ENCODE data around the gene ST3GAL4.

Gene ST3GAL4

DNA sequence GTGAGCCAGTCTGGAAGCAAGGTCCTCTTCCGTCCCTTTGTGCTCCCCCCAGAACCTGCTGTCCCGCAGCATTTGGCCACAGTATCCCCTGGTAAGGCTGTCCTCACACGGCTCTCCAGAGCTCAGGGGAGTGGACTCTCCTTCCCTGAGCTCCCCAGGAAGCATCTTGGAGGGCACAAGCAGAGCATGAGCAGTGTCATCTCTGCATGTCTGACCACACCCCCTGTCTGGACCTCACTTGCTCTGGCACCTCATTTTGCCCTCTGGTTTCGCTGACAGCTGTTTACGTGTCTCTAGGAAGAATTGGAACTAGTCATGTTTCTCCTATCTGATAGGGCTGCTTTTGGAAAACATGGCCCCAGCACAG lies 36.1 kb upstream of the ST3GAL4 start:
- in situ Hi-C loops (cut with MboI; ENCODE audit: low pct_unique_long_range_greater_than_20kb, low sequenced_read_pairs, unreplicated experiment), result no loop called here
- DNase-seq (ENCODE audit: low spot score), result no peak
- TF ChIP-seq, protein P1, sequence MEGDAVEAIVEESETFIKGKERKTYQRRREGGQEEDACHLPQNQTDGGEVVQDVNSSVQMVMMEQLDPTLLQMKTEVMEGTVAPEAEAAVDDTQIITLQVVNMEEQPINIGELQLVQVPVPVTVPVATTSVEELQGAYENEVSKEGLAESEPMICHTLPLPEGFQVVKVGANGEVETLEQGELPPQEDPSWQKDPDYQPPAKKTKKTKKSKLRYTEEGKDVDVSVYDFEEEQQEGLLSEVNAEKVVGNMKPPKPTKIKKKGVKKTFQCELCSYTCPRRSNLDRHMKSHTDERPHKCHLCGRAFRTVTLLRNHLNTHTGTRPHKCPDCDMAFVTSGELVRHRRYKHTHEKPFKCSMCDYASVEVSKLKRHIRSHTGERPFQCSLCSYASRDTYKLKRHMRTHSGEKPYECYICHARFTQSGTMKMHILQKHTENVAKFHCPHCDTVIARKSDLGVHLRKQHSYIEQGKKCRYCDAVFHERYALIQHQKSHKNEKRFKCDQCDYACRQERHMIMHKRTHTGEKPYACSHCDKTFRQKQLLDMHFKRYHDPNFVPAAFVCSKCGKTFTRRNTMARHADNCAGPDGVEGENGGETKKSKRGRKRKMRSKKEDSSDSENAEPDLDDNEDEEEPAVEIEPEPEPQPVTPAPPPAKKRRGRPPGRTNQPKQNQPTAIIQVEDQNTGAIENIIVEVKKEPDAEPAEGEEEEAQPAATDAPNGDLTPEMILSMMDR (IDR thresholded peaks at IDR 0.05; ENCODE audit: extremely low read depth, insufficient read depth, missing control alignments), result no peak

DNA sequence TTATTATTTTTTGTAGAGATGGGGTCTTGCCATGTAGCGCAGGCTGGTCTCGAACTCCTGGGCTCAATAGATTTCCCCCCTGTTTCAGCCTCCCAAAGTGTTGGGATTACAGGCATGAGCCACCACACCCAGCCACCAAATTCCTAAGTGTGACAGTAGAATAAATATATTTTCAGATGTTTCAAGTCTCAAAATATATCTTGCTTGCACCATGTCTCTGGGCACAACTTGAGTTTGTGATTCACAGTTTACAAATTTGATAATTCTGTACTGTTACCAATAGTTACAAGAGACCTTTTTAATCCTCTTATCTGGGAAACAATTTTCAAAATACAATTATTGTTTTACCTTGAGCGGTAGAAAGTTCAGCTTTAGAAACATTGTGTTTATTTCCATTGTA lies 32.5 kb upstream of the ST3GAL4 start:
- no peak for DNase-seq (ENCODE audit: low spot score)
- TF ChIP-seq, protein P1 (IDR thresholded peaks at IDR 0.05; ENCODE audit: extremely low read depth, insufficient read depth, missing control alignments), result no peak
- in situ Hi-C loops (cut with MboI; ENCODE audit: low pct_unique_long_range_greater_than_20kb, low sequenced_read_pairs, unreplicated experiment), result no loop called here

DNA sequence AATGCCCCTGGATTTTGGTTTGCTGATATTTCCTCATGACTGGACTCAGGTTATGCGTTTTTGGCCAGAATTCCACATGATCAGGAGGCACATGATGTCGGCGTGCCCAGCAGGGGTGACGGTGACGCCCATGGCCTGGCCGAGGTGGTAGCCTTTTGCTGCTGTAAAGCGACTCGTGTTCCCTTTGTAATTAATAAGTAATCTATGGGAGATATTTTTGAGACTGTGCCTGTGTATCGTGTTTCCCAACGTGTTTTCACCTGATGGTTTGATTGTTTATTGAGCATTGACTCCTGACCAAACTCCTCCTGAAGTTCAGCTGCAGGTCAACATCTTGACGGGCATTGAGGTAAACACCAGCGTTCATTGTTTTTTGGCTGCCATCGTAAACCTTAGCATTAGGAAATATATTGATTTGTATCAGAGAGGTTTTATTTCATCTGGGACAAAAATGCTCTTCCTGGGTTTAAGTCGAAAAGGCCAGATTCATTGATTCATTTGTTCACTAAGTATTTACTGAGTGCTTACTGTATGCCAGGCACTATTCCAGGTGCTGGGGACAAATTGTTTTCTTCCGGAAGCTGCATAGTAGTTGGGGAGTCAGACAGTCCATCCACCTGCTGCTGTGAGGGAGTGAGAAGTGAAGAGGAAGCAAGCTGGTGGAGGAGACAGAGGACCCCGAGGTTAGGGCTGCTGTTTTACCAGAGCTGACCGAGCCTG lies 28.0 kb upstream of the ST3GAL4 start:
- in situ Hi-C loops (cut with MboI; ENCODE audit: low pct_unique_long_range_greater_than_20kb, low sequenced_read_pairs, unreplicated experiment), result no loop called here
- TF ChIP-seq, protein P1 (IDR thresholded peaks at IDR 0.05; ENCODE audit: extremely low read depth, insufficient read depth, missing control alignments), result no peak
- DNase-seq (ENCODE audit: low spot score), result no peak

DNA sequence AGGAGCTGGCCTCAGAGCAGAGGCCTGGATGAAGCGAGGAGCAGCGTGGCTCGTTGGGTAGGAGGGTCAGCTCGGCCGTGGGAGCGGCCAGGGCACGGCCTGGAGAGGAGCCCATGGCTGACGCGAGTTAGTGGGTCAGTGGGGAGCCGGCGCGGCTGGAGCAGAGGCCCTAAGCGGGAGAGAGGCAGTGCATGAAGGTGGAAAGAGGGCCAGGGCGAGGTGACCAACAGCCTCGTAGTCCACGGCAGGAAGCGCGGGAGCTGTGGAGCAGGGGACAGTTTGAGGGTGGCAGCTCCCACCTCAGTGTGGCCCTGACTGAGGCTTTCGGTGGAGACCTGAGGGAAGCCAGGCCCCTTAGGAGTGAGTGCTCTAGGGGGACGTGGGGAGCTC lies 27.5 kb upstream of the ST3GAL4 start:
- DNase-seq (ENCODE audit: low spot score), result no peak
- TF ChIP-seq, protein P1 (IDR thresholded peaks at IDR 0.05; ENCODE audit: extremely low read depth, insufficient read depth, missing control alignments), result no peak
- in situ Hi-C loops (cut with MboI; ENCODE audit: low pct_unique_long_range_greater_than_20kb, low sequenced_read_pairs, unreplicated experiment), result no loop called here

DNA sequence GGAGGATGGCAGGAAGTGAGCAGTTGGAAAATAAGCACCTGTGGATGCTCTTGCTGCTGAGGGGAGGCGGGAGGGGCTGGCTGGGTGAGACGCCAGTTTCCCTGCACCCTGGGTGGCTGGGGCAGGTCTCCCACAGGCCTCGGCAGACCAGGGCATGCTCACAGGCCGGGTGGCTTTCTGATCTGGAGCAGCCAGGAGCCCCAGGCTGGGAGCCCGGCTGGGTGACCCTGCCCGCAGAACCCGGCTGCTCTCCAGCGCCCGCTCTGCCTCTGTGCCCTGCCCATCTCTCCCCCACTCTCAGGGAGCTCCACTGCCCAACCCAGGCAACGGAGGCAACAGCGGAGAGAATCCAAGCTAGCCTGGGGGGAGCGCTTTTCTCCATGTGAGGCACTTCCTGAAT lies 27.0 kb upstream of the ST3GAL4 start:
- in situ Hi-C loops (cut with MboI; ENCODE audit: low pct_unique_long_range_greater_than_20kb, low sequenced_read_pairs, unreplicated experiment), result no loop called here
- TF ChIP-seq, protein P1 (IDR thresholded peaks at IDR 0.05; ENCODE audit: extremely low read depth, insufficient read depth, missing control alignments), result no peak
- DNase-seq (ENCODE audit: low spot score), result no peak

DNA sequence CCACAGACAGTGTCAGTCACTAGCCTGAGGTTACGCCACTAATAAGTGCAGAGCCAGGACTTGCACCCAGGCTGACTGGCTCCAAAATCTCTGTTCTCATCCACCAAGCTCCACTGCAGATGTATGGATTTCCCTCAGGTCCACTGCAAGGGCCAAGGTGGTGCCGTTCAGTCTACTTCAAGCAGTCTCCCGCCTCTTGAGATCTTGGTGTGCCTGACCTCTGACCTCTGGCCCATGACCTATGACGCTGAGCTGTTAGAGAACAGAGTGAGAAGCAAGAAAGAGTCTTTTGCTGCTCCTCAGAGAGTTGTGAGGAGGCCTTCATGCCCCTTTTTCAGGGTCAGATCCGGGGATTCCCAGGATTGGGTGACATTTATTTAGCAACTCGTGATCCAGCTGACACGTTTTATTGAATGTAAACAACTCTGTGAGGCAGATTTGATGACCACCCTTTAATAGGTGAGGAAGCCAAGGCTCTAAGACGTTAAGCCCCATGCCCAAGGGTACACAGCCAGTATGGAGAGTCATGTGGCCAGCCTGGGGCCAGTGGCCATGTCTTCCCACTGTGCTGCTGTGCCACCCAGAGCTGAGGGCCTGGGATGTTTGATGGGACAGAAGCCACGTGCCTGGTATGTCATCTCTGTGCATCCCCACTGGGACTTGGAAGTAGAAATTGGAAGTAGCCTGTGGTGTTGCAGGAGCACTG lies 26.4 kb upstream of the ST3GAL4 start:
- no peak for DNase-seq (ENCODE audit: low spot score)
- in situ Hi-C loops (cut with MboI; ENCODE audit: low pct_unique_long_range_greater_than_20kb, low sequenced_read_pairs, unreplicated experiment), result no loop called here
- TF ChIP-seq, protein P1 (IDR thresholded peaks at IDR 0.05; ENCODE audit: extremely low read depth, insufficient read depth, missing control alignments), result no peak

Data from GM13977 (cell line).